ENCODE measurements around the gene LMCD1. TPM values are rescaled to one million over a fixed set of nuclear protein-coding genes. Genes with fewer than 3 reads are reported as not detected.

Gene LMCD1
- total and polyA plus RNA-seq, 2 donors (not counting 1 experiment from before 2014, with no cell fraction given): 1.4 to 4.9 TPM

GRCh38 chr3:8516047-8516661 is 14.5 kb downstream of the LMCD1 start:
- no peak overlapping the region for H3K4me3 Mint-ChIP-seq
- H3K27me3 ChIP-seq (replicated peaks in 1 of 4; ENCODE audit: control extremely low read depth in 1 of 4, control insufficient read depth in 3 of 4, insufficient read depth in 4 of 4, low read length in 3 of 4): no peaks in the 10 kb centered on the region
- no peak overlapping the region for H3K9ac ChIP-seq (ENCODE audit: low read length)
- intact Hi-C loops (cut with micrococcal nuclease): no loop called here
- H2AFZ ChIP-seq (ENCODE audit: insufficient read depth, low read depth, low read length, poor library complexity, severe bottlenecking): no peak overlapping the region
- H4K20me1 ChIP-seq (ENCODE audit: control insufficient read depth, insufficient read depth, low read length, poor library complexity, severe bottlenecking): no peaks in the 10 kb centered on the region
- DNase-seq: no peak
- ChIA-PET CTCF (interaction anchor here (1.3 kb wide), 1 partner anchor 99 kb away, joined by 3 read pairs; no protein-coding TSS in a partner anchor), POLR2A (no interaction called here)
- H3K79me2 ChIP-seq (ENCODE audit: control insufficient read depth, insufficient read depth, low read length): no peaks in the 10 kb centered on the region
- no peak overlapping the region for H3K27ac Mint-ChIP-seq
- H3K36me3 ChIP-seq (replicated peaks in 1 of 2; ENCODE audit: control extremely low read depth in 1 of 2, control insufficient read depth in 1 of 2, extremely low read depth in 1 of 2, insufficient read depth in 2 of 2, low read length in 1 of 2): no peaks in the 10 kb centered on the region
- no peaks in the 10 kb centered on the region for H3K9me3 ChIP-seq (ENCODE audit: control extremely low read depth in 1 of 3, control insufficient read depth in 2 of 3, insufficient read depth in 1 of 3, low read length in 2 of 3)
- H3K27ac ChIP-seq (ENCODE audit: low read length in 2 of 2): no peak overlapping the region
- ATAC-seq (ENCODE audit: low read depth): no peak
- 92% methylated on average over 6 of the region's 9 CpGs for WGBS (ENCODE audit: insufficient coverage)
- no peaks in the 10 kb centered on the region for H3K27me3 Mint-ChIP-seq
- TF ChIP-seq EZH2 (IDR thresholded peaks at IDR 0.05; ENCODE audit: borderline replicate concordance, insufficient read depth, low read depth, low read length, poor library complexity, severe bottlenecking) (no peak), CTCF (IDR thresholded peaks at IDR 0.05) (no peak)
- H3K4me1 ChIP-seq (ENCODE audit: control insufficient read depth in 2 of 2, insufficient read depth in 2 of 2, low read length in 2 of 2): no peaks in the 10 kb centered on the region
- H3K4me1 Mint-ChIP-seq: peaks cover 2% of the 10 kb centered on the region
- H3K4me2 ChIP-seq (replicated peaks; ENCODE audit: low read depth, low read length, poor library complexity, severe bottlenecking): no peak overlapping the region
- H3K4me3 ChIP-seq (ENCODE audit: control extremely low read depth in 1 of 5, extremely low read depth in 1 of 5, insufficient read depth in 1 of 5, low read depth in 2 of 5, low read length in 4 of 5): no peak overlapping the region
- no peaks in the 10 kb centered on the region for H3K9me3 Mint-ChIP-seq (ENCODE audit: insufficient read depth)

- CTCF ChIA-PET: interaction anchor here (1.3 kb wide), 1 partner anchor 99 kb away, joined by 3 read pairs; no protein-coding TSS in a partner anchor
- Histone ChIP-seq H3K4me1 (ENCODE audit: control insufficient read depth in 2 of 2, insufficient read depth in 2 of 2, low read length in 2 of 2) (no peaks in the 10 kb centered on the region), H2AFZ (ENCODE audit: insufficient read depth, low read depth, low read length, poor library complexity, severe bottlenecking) (no peak overlapping the region), H3K27ac (ENCODE audit: low read length in 2 of 2) (no peak overlapping the region), H3K9ac (ENCODE audit: low read length) (no peak overlapping the region), H3K9me3 (ENCODE audit: control extremely low read depth in 1 of 3, control insufficient read depth in 2 of 3, insufficient read depth in 1 of 3, low read length in 2 of 3) (no peaks in the 10 kb centered on the region), H3K4me2 (replicated peaks; ENCODE audit: low read depth, low read length, poor library complexity, severe bottlenecking) (no peak overlapping the region), H4K20me1 (ENCODE audit: control insufficient read depth, insufficient read depth, low read length, poor library complexity, severe bottlenecking) (no peaks in the 10 kb centered on the region), H3K36me3 (replicated peaks in 1 of 2; ENCODE audit: control extremely low read depth in 1 of 2, control insufficient read depth in 1 of 2, extremely low read depth in 1 of 2, insufficient read depth in 2 of 2, low read length in 1 of 2) (no peaks in the 10 kb centered on the region), H3K79me2 (ENCODE audit: control insufficient read depth, insufficient read depth, low read length) (no peaks in the 10 kb centered on the region), H3K27me3 (replicated peaks in 1 of 4; ENCODE audit: control extremely low read depth in 1 of 4, control insufficient read depth in 3 of 4, insufficient read depth in 4 of 4, low read length in 3 of 4) (no peaks in the 10 kb centered on the region), H3K4me3 (ENCODE audit: control extremely low read depth in 1 of 5, extremely low read depth in 1 of 5, insufficient read depth in 1 of 5, low read depth in 2 of 5, low read length in 4 of 5) (no peak overlapping the region)
- Mint-ChIP-seq H3K27me3 (no peaks in the 10 kb centered on the region), H3K27ac (no peak overlapping the region), H3K4me1 (peaks cover 2% of the 10 kb centered on the region), H3K4me3 (no peak overlapping the region), H3K9me3 (ENCODE audit: insufficient read depth) (no peaks in the 10 kb centered on the region)
- 87% methylated on average over 2 of the region's 2 CpGs for WGBS (ENCODE audit: insufficient coverage)
- DNase-seq (no peak), ATAC-seq (ENCODE audit: low read depth) (no peak)
- TF ChIP-seq EZH2 (IDR thresholded peaks at IDR 0.05; ENCODE audit: borderline replicate concordance, insufficient read depth, low read depth, low read length, poor library complexity, severe bottlenecking): no peak
- no peak for TF ChIP-seq CTCF (IDR thresholded peaks at IDR 0.05)
- intact Hi-C loops (cut with micrococcal nuclease): no loop called here
- POLR2A ChIA-PET: no interaction called here
Measured at GRCh38 chr3:8516783-8517182, 15.2 kb downstream of the LMCD1 start.
